CD4-positive, alpha-beta T cell treated with Interleukin-4 for 4 hours (primary cell): ENCODE results near the gene ABO.
"Not testable (repeated sequence)": the region's sequence is repeated elsewhere in the genome, so short reads cannot be mapped to it uniquely, and the experiment has no call there.

Experiments used
- DNase-seq: peaks from one replicate; pipeline ENCODE4 v3.0.0-alpha.2; 2020

ABO gene

GRCh38 chr9:133275105-133276000 is at the start of gene ABO:
Gene ABO (minus strand): TSS chr9:133275201.
- no peak for DNase-seq

- DNase-seq = no peak
These were observed 49.1 kb upstream of the ABO start for GRCh38 chr9:133323991-133324703.

DNA sequence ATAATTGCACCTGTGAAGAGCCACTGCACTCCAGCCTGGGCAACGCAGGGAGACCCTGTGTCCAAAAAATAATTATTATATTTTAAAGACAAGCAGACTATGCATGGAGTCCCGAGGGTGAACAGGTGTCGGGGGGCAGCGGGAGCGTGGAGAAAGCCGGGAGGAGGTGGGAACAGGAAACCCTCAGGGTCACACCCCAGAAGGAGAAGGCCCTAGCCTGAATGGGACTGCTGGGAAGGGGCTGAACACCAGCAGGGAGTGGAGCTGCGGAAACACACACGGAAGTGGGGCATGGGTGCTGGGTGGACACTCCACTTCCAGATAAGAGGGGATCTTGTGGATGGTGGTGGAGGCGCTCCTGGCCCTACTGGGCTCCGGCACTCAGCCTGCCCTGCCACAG is 48.2 kb upstream of the ABO start:
- no peak for DNase-seq

- no peak for DNase-seq
These were observed 47.7 kb upstream of the ABO start for GRCh38 chr9:133322701-133323100.

DNA sequence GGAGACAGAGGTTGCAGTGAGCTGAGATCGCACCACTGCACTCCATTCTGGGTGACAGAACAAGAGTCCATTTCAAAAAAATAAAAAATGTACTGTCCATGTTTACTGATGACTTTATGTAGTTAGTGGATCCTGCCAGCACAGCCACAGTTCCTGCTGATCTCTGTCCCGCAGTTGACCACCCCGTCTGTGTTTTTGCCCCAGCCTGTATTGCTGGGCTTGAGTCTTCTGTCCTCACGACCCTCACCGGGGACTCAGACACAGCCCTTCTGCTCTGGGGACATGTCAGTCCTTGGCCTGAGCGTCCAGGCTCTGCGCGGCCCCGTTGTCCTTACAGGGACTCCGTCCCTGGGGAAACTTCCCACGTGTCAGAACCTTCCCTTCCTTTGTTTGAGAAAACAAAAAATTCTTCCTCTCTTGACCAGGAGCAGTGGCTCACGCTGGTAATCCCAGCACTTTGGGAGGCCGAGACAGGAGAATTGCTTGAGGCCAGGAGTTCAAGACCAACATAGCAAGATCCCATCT is 46.5 kb upstream of the ABO start:
- no peak for DNase-seq

DNA sequence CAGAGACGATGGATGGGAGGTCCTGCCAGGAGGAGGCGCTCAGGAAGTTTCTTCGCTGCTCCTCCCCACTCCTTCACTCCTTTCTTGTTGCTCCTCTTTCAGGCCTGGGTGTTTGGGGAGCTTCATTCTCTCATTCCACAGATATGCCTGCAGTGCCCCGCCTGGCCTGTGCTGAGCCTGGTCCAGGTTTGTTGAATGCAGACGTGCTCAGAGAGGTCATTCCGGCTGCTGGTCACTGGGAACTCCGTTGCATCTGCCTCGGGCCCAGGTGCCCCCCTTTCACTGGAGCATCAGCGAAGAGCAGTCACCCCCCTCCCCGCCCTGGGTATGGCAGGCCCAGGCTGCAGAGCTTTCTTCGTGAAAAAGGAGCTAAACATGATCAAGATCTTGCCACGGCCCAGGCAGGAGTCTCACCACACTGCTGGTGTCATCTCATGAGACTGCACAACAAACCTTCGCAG is 45.5 kb upstream of the ABO start:
- DNase-seq = no peak

- DNase-seq = not testable (repeated sequence)
These were observed 42.5 kb upstream of the ABO start for GRCh38 chr9:133317551-133317950.

DNA sequence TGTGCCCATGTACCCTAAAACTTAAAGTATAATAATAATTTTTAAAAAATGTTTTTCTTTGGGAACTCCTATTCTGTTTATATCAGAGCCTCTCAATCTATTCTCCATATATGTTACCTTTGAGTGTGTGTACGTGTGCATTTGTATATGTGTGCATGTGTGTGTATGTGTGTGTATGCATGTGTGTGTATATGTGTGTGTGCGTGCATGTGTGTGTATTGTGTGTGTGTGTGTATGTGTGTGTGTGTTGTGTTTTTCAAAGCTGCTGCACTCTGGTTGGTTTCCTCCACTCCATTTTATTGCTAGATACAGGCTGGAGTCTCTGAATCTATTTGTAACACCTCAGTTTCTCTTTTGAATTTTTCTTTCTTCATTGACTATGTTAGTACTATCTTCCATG is 41.0 kb upstream of the ABO start:
- no peak for DNase-seq

DNA sequence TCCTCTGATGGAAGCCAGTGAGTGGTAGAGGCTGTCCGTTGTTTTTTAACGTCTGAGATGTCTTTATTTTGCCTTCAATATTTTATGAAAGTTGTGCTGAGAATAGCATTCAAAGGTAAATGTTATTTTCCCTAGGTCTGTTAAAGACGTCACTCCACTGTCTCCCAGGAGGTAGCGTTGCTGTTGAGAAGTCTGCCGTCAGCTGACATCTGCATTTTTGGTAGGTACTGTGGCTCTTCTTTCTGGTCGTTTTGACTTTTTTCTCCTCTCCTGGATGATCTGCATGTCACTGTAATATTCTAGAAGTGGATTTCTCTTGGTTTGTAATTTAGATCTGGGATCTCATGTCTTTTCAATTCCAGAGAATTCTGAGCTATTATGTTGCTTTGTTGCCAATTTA is 34.6 kb upstream of the ABO start:
- DNase-seq = no peak

GRCh38 chr9:133307301-133307700 is 32.3 kb upstream of the ABO start:
- DNase-seq = no peak

GRCh38 chr9:133306242-133307204 is 31.5 kb upstream of the ABO start:
- DNase-seq = no peak

DNA sequence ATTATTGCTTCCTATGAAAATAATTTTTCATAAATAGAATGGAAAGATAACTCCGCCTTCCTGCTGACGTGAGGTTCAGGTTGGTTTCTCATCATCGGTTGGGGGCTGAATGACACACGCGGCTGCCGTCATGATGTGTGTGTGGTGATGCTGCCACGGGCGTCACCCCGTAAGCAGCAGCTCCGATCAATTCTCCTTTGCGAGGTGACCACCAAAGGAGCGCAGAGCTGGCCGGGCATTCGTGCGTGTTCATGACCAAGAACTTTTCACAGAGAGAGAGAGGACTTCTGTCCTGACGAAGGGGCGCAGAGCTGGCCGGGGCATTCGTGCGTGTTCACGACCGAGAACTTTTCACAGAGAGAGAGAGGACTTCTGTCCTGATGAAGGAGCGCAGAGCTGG is 30.7 kb upstream of the ABO start:
- DNase-seq = no peak

- DNase-seq = no peak
These were observed 29.7 kb upstream of the ABO start for GRCh38 chr9:133304477-133305377.

DNA sequence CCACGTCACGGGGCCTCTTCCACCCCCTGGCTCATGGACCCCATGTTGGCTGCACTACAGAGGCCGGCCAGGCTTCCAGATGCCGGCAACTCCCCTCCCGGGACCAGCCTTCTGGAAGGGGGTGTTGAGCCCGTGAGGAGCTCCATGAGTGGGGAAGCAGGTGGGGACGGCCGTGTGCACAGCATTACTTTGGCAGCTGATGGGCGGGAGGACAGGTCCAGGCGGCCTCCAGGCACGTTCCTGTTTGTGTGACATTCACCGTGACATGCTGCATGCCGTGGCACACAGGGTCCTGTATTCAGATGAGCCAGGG is 29.1 kb upstream of the ABO start:
- DNase-seq = no peak

GRCh38 chr9:133303266-133304157 is 28.5 kb upstream of the ABO start:
- no peak for DNase-seq

- no peak for DNase-seq
These were observed 26.5 kb upstream of the ABO start for GRCh38 chr9:133301253-133302230.

- DNase-seq = not testable (repeated sequence)
These were observed 25.0 kb upstream of the ABO start for GRCh38 chr9:133299996-133300395.

GRCh38 chr9:133294257-133294656 is 19.3 kb upstream of the ABO start:
- DNase-seq = no peak

DNA sequence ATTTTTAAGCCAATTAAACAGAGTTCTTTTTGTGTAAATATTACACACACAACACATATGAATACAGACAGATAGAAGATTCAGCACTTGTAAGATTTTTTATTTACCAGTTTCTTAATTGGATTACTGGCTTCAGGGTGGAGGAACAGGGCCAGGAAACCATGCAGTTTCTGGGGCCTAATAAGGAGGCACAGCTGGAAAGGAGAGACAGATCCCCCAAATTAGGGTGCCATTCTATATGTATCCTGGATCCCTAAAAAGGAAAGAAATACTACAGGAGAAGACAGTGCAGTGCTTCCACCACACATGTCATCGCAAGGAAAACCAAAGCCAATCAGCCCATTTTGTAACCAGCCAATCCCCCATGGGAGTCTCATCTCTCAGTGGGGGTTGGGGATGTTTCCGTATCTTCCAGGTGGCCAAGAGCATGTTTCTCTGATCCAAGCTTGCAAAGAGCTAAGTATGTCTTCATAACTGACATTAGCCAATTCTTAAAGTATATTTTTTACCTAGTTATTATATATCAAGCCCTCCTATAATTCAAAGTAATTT is 15.8 kb upstream of the ABO start:
- no peak for DNase-seq
